Kidney glomerular epithelial cell (primary cell): Measurements from ENCODE around the gene HSPBAP1.
"Not testable (repeated sequence)": the region's sequence is repeated elsewhere in the genome, so short reads cannot be mapped to it uniquely, and the experiment has no call there.

Source experiments
- DNase-seq: peaks from one replicate; lab custom pipeline; 2025; lab: John Stamatoyannopoulos, UW

HSPBAP1 gene

DNA sequence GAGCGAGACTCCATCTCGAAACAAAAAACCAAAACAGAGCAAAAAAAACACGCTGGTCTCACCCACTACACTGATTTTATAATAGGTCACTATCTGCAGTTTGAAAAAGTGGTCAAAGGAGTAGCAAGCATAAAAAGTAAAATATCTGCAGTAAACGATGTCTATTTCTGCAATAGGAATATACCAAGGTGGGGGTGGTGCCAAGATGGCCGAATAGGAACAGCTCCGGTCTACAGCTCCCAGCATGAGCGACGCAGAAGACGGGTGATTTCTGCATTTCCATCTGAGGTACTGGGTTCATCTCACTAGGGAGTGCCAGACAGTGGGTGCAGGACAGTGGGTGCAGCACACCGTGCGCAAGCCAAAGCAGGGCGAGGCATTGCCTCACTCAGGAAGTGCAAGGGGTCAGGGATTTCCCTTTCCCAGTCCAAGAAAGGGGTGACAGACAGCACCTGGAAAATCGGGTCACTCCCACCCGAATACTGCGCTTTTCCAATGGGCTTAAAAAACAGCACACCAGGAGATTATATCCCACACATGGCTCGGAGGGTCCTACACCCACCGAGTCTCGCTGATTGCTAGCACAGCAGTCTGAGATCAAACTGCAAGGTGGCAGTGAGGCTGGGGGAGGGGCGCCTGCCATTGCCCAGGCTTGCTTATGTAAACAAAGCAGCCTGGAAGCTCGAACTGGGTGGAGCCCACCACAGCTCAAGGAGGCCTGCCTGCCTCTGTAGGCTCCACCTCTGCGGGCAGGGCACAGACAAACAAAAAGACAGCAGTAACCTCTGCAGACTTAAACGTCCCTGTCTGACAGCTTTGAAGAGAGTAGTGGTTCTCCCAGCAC, 60.7 kb downstream of the HSPBAP1 start:
- DNase-seq = not testable (repeated sequence)

DNA sequence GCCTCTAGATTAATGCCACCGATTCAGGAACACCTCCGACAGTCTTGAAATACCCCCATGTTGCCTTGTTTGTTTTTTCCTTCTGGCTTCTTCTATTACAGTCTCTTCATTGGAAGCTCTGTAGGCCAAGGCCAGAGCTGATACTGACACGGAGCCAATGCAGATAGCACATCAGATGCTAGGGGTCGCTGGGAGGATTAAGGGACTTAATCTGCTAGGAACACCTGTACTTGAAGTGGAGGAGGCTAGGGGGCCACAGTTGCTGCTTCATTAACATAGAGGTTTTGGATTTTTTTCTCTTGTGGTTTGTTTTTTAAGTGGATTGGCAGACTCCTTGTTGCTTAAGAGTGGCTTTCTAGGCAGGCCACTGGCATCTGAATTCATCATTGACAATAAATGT, 63.4 kb downstream of the HSPBAP1 start:
- DNase-seq = no peak

DNA sequence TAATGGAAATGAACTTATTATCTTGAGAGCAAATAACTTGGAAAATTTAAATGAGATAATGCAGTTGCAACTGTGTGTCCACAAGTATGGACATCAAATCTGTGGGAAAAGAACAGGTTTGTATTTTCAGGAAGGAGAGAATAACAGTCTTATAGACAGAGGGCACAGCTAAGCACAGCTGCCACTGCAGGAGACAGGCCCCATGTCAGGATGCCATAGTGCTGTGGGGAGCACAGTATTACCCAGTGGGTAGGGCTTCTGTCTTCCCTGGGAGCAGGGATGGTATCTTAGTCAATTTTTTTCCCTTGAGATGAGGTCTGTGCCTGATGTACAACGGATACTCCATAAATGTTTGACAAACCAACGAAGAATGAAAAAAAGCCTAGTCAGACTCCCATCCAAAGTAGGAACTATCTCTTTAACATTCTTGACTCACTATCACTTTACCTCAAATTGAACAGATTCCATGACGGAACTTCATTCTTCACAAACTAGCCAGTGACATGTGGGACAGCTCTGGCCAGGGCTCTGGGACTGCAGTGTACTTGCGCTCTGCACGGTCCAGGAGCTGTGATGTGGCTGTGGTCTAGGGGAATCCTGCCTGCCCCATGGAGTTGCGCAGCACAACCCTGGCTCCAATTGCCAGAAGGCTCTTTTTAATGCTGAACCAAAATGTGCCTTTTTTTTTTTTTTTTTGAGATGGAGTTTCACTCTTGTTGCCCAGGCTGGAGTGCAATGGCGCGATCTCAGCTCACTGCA, 64.7 kb downstream of the HSPBAP1 start:
- no peak for DNase-seq

DNA sequence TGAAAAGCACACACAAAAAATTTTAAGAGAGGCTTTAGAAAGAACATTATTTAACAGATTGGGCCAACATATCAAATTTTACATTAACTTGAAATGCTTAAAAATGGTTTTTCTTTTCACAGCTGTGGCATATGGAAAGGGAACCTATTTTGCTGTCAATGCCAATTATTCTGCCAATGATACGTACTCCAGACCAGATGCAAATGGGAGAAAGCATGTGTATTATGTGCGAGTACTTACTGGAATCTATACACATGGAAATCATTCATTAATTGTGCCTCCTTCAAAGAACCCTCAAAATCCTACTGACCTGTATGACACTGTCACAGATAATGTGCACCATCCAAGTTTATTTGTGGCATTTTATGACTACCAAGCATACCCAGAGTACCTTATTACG, 65.4 kb downstream of the HSPBAP1 start:
- DNase-seq = no peak

DNA sequence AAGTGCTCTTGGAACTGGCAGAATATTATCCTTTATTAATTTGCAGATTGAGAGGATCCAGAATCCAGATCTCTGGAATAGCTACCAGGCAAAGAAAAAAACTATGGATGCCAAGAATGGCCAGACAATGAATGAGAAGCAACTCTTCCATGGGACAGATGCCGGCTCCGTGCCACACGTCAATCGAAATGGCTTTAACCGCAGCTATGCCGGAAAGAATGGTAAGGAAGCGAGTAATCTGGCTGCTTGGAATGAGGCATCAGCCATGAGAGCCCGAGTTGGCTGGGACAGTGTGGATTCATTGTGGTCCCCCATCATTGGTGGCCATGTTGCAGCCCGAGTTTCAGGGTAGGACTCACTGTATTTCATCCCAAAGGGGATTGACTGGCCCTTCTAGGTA, 65.9 kb downstream of the HSPBAP1 start:
- DNase-seq = no peak

DNA sequence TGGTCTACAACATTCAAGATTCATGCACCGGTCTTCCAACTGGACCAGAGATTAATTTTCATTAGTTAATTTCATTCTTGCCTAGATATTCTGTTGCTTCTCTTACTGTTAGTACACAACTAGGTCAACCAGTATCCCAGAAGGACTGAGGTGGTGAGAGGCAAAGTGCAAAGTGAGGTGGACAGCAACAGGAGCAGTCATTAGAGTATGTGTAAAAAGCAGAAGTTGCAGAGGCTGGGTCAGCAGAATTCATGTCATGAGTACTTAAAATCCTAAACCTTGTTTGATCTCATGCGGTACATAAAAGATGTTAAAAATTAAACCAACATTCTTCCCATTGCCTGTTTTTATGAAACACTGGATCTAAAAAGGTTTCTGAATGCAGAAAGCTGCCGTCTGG, 66.3 kb downstream of the HSPBAP1 start:
- DNase-seq = no peak

DNA sequence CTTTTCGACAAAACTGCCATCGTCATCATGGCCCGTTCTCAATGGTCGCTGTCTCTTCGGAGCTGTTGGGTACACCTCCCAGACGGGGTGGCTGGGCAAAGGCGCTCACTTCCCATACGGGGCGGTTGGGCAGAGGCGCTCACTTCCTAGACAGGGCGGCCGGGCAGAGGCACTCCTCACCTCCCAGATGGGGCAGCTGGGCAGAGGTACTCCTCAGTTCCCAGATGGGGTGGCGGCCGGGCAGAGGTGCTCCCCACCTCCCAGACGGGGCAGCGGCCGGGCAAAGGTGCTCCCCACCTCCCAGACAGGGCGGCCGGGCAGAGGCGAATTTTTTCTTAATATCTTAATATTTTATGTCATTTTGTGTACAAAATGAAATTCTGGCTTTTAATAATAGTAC, 68.5 kb downstream of the HSPBAP1 start:
- no peak for DNase-seq

DNA sequence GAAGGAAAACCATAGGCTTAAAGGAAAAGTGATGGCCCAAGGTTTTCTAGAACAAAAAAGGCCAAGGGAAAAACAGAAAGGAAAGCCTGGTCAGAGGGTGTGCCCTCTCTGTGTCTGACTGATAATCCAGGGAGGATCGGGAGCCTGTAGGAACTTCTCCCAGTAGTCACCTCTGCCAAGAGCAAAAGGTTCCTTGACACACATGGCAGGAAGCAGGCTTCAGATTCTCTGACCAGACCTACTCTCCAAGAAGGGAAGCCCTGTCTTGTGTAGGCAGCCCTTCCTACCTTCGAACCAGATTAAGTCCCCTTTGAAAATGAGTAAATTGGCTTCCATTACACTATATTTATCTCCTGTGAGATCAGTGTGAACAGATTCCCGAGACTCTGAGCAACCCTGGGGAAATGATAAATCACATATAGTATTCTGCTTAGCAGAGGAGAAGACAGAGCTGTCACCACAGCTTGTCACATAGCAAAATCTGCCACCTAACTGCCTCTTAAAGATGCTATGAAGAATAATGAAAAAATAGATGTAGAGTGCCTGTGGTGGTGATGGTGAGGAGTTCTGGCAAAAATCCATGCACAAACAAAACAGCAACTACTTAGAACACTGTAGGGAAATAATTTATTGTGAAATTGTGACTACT, 74.2 kb downstream of the HSPBAP1 start:
- DNase-seq = no peak

DNA sequence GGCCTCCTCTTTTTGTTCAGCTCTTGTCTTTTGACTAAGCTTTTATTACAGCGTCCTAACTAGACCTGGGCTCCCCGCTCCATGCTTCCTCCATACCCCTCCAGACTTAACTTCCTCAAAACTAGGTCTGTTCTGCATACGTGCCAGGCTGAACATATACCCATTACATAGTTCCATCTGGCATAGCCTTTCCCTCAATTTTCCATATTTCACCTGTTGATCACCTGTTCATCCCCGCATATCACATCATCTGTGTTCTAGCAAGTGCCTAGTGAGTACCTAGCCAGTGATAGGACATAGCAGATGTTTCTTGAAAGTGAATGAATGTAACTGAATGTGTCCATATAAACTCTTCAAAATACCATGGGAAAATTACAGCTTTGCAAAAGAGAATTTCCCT, 77.0 kb downstream of the HSPBAP1 start:
- DNase-seq = no peak

DNA sequence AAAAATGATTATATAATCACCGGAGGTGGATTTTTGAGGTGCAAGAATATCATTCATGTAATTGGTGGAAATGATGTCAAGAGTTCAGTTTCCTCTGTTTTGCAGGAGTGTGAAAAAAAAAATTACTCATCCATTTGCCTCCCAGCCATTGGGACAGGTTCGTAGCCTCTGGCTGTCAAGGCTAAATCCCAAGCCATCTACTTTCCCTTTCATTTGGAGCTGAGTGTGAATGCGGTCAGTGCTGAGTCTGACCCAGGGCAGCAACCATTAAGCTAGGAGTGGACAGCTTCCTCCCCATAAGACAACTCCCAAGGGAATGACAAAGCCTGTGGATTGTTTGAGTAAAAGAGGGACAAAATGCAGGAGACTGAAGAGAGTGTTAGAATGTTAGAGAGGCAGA, 79.4 kb downstream of the HSPBAP1 start:
- DNase-seq = no peak

DNA sequence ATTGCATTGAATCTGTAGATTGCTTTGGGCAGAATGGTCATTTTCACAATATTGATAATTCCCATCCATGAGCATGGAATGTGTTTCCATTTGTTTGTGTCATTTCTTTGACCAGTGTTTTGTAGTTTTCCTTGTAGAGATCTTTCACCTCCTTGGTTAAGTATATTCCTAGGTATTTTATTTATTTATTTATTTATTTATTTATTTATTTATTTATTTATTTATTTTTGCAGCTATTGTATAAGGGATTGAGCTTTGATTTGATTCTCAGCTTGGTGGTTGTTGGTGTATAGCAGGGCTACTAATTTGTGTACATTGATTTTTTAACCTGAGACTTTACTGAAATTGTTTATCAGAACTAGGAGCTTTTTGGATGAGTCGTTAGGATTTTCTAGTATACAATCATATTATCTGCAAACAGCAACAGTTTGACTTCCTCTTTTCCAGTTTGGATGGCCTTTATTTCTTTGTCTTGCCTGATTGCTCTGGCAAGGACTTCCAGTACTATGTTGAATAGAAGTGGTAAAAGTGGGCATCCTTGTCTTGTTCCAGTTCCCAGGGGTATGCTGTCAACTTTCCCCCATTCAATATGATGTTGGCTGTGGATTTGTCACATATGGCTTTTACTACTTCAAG, 82.9 kb downstream of the HSPBAP1 start:
- DNase-seq = not testable (repeated sequence)

DNA sequence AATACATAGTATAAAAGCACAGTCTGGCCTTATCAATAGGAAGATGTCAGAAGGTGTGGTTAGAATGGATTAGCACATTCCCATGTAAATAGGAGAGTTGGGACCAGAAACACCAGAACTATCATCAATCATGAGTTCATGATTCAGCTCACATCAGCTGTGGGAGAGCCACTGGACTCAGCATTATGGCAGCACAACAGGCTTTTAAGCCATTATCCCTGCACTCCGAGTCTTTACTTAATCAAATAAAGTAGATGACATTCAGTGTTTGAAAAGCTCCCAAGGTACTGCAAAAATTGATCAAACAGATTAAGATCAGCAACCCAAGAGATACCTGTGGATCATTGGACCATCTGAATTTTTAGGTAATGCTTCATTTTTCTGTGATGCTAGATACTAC, 88.3 kb downstream of the HSPBAP1 start:
- no peak for DNase-seq

DNA sequence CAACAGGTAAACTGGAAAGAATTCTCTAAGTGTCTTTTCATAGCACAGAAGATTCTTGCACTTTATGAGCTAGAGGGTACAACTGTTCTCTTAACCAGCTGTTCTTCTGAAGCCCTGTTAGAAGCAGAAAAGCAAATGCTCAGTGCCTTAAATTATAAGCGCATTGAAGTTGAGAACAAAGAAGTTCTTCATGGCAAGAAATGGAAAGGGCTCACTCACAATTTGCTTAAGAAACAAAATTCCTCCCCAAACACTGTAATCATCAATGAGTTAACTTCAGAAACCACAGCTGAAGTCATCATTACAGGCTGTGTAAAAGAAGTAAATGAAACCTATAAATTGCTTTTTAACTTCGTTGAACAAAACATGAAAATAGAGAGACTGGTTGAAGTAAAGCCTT, 93.4 kb downstream of the HSPBAP1 start:
- DNase-seq = no peak

DNA sequence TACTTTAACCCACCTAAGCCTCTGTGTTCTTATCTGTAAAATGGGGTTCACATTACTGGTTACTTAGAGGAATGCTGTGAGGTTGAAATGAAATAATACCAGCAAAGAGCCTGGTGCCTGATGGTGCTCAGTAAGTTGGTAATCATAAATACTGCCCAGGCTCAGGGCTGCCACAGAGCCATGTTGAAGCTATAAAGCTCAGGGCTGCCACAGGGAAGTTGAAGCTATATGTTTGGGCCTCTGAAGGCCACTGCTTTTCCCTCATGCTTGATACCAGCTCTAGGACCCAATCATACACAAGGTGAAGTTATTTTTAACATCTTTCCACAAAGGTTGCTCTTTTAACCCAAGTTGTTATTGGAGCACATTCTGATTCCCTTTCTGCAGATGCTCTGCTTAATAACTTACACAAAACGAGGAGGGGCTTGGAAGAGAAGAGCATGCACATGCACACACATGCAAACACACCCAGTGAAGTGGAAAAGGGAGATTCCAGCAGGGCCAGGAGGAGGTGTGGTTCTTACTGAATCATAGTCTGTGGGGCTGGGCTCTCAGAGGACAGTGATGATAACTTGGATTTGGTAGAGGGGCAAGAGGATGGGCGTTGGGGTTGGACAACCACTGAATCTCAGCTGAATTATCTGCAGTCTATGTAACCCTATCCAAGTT, 95.5 kb downstream of the HSPBAP1 start:
- peak; percentile 75 for DNase-seq

DNA sequence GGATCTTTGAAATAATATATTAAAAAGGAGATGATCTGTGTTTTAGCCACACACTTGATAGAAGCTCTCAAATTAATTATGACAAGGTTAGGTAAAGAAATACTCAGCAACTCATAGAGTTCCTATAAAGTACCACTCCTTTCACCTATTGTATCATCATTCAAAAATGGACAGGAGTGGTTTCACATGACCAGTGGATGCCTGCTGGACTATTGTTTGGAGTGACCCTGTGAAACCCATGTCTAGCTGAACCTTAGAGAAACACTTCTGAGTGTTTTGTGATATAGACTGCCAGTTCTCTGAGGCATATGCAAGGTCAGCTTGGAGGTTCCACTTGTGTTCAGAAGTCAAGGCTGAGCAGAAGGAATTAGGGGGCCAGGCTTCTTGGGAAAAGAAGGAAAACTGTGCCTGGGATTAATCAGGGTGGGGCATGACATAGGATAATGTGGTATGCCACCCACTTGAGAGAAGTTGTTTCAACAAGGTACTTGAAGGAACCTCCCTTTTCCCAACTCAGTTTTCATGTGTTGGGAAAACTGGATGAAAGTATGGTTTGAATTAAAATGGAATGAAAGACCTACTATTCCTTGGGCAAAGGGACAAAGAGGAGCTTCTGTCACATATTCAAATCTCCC, 97.6 kb downstream of the HSPBAP1 start:
- DNase-seq = no peak

DNA sequence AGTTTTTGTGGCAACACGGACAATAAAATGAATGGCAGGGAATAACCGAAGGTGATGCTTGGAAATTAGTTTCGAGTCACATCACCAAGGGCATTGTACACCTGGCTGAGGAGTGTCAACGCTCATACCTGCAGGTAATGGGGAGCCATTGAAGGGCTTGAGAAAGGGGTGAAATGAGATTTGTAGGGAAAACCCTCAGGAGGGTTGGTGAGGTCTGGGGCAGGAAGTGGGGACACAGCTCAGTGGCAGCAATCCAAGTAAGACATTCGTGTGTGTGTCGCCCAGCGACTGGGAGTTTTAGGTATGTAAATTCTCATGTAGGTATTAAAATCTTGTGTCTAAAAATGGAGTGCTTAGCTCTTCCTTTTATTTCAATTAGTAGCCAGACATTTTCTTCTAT, 98.7 kb downstream of the HSPBAP1 start:
- DNase-seq = no peak

DNA sequence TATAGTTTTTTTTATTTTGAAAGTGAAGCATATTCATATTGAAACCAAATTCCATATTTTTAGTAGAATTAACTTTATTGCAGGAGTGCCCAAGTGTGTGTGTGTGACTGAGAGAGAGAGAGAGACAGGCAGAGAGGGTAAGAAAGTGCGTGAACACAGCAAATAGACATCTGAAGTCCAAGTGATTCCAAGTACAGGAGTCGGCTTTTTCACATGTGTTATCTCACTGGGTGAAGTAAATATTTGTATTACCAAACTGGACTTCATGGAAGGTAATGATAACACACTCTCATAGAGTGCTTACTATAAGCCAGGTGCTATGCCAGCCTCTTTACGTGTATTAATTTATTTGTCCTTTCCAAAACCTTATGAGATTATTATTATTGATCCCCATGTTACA, 101.0 kb downstream of the HSPBAP1 start:
- no peak for DNase-seq

DNA sequence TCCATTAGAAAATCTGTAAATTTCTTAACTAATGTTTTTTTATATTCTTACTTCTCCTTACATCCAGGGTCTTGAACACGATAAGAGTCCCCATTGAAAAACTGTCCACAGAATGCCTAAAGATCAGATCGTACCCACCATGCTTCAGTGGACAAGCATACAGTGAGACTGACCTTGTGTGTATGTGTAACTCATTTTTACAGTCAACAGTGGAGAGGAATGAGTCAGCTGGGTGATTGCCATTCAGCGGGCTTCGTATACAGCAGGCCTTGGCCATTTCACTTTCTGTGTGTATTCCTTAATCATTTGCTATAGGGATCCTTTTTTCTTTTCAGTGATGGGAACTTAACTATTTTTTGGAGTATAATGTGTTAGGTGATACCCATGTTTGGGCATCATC, 102.4 kb downstream of the HSPBAP1 start:
- DNase-seq = peak; percentile 55

DNA sequence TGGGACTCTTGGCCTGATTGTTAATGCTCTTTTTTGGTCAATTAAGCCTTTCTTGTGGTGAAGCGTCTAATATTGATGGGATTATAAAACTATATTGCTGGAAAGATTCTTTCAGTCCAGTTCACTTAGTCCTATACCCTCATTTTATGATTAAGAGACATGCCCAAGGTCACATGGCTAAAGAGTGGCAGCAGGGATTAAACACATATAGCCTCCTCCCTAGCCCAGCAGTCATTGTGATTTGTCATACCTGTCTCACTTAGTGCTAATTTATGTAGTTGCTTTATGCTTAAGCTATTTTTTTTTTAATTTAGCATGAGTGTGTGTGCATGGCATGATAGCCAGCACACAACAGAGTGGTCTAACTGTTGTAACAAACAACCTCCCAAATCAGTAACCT, 103.5 kb downstream of the HSPBAP1 start:
- DNase-seq = no peak
